Measurements from ENCODE around the gene SGPL1.

The SGPL1 gene

GRCh38 chr10:70772627-70773026, 43.1 kb upstream of the SGPL1 start:
- 97% methylated on average over 4 of the region's 4 CpGs for WGBS (ENCODE audit: insufficient coverage)

GRCh38 chr10:70773461-70773860, 42.3 kb upstream of the SGPL1 start:
- no peak for DNase-seq
- Histone ChIP-seq H3K9me3 (ENCODE audit: control extremely low read depth in 1 of 5, control insufficient read depth in 4 of 5, insufficient read depth in 2 of 5, low read depth in 1 of 5, low read length in 4 of 5) (no peaks in the 10 kb centered on the region), H3K27me3 (replicated peaks in 2 of 5; ENCODE audit: control insufficient read depth in 4 of 5, insufficient read depth in 5 of 5, low read length in 4 of 5) (no peaks in the 10 kb centered on the region), H3K27ac (ENCODE audit: insufficient read depth in 1 of 2, low read depth in 1 of 2, low read length in 2 of 2, poor library complexity in 1 of 2, severe bottlenecking in 2 of 2) (no peak overlapping the region), H3K36me3 (ENCODE audit: control insufficient read depth in 4 of 4, insufficient read depth in 4 of 4, low read length in 3 of 4) (no peaks in the 10 kb centered on the region), H3K4me3 (ENCODE audit: control insufficient read depth in 1 of 7, extremely low read depth in 1 of 7, insufficient read depth in 4 of 7, low read depth in 2 of 7, low read length in 6 of 7) (no peak overlapping the region), H3K4me1 (ENCODE audit: control extremely low read depth in 1 of 4, control insufficient read depth in 4 of 4, insufficient read depth in 4 of 4, low read length in 3 of 4) (no peaks in the 10 kb centered on the region)
- ChIA-PET POLR2A (no interaction called here), CTCF (interaction anchor here (1.8 kb wide), 1 partner anchor 17 kb away, joined by 4 read pairs; no protein-coding TSS in a partner anchor)
- 86% methylated on average over 9 of the region's 9 CpGs for WGBS (ENCODE audit: insufficient coverage)

More at GRCh38 chr10:70772627-70773026, 43.1 kb upstream of the SGPL1 start:
- H3K36me3 ChIP-seq (ENCODE audit: control insufficient read depth in 4 of 4, insufficient read depth in 4 of 4, low read length in 3 of 4): no peaks in the 10 kb centered on the region
- no peaks in the 10 kb centered on the region for H3K9me3 ChIP-seq (ENCODE audit: control extremely low read depth in 1 of 5, control insufficient read depth in 4 of 5, insufficient read depth in 2 of 5, low read depth in 1 of 5, low read length in 4 of 5)
- no peak for DNase-seq
- no peaks in the 10 kb centered on the region for H3K4me1 ChIP-seq (ENCODE audit: control extremely low read depth in 1 of 4, control insufficient read depth in 4 of 4, insufficient read depth in 4 of 4, low read length in 3 of 4)
- no peaks in the 10 kb centered on the region for H3K27me3 ChIP-seq (replicated peaks in 2 of 5; ENCODE audit: control insufficient read depth in 4 of 5, insufficient read depth in 5 of 5, low read length in 4 of 5)
- no peak overlapping the region for H3K27ac ChIP-seq (ENCODE audit: insufficient read depth in 1 of 2, low read depth in 1 of 2, low read length in 2 of 2, poor library complexity in 1 of 2, severe bottlenecking in 2 of 2)
- CTCF ChIA-PET: no interaction called here
- no peak overlapping the region for H3K4me3 ChIP-seq (ENCODE audit: control insufficient read depth in 1 of 7, extremely low read depth in 1 of 7, insufficient read depth in 4 of 7, low read depth in 2 of 7, low read length in 6 of 7)
- POLR2A ChIA-PET: no interaction called here

GRCh38 chr10:70773965-70774809, 41.6 kb upstream of the SGPL1 start:
- no peak overlapping the region for H3K4me3 ChIP-seq (ENCODE audit: control insufficient read depth in 1 of 7, extremely low read depth in 1 of 7, insufficient read depth in 4 of 7, low read depth in 2 of 7, low read length in 6 of 7)
- H3K36me3 ChIP-seq (ENCODE audit: control insufficient read depth in 4 of 4, insufficient read depth in 4 of 4, low read length in 3 of 4): no peaks in the 10 kb centered on the region
- DNase-seq: no peak
- 88% methylated on average over 11 of the region's 14 CpGs for WGBS (ENCODE audit: insufficient coverage)
- ChIA-PET CTCF (interaction anchor here (1.8 kb wide), 1 partner anchor 18 kb away, joined by 4 read pairs; no protein-coding TSS in a partner anchor), POLR2A (no interaction called here)
- H3K9me3 ChIP-seq (ENCODE audit: control extremely low read depth in 1 of 5, control insufficient read depth in 4 of 5, insufficient read depth in 2 of 5, low read depth in 1 of 5, low read length in 4 of 5): no peaks in the 10 kb centered on the region
- no peaks in the 10 kb centered on the region for H3K4me1 ChIP-seq (ENCODE audit: control extremely low read depth in 1 of 4, control insufficient read depth in 4 of 4, insufficient read depth in 4 of 4, low read length in 3 of 4)
- H3K27me3 ChIP-seq (replicated peaks in 2 of 5; ENCODE audit: control insufficient read depth in 4 of 5, insufficient read depth in 5 of 5, low read length in 4 of 5): no peaks in the 10 kb centered on the region
- H3K27ac ChIP-seq (ENCODE audit: insufficient read depth in 1 of 2, low read depth in 1 of 2, low read length in 2 of 2, poor library complexity in 1 of 2, severe bottlenecking in 2 of 2): no peak overlapping the region

DNA sequence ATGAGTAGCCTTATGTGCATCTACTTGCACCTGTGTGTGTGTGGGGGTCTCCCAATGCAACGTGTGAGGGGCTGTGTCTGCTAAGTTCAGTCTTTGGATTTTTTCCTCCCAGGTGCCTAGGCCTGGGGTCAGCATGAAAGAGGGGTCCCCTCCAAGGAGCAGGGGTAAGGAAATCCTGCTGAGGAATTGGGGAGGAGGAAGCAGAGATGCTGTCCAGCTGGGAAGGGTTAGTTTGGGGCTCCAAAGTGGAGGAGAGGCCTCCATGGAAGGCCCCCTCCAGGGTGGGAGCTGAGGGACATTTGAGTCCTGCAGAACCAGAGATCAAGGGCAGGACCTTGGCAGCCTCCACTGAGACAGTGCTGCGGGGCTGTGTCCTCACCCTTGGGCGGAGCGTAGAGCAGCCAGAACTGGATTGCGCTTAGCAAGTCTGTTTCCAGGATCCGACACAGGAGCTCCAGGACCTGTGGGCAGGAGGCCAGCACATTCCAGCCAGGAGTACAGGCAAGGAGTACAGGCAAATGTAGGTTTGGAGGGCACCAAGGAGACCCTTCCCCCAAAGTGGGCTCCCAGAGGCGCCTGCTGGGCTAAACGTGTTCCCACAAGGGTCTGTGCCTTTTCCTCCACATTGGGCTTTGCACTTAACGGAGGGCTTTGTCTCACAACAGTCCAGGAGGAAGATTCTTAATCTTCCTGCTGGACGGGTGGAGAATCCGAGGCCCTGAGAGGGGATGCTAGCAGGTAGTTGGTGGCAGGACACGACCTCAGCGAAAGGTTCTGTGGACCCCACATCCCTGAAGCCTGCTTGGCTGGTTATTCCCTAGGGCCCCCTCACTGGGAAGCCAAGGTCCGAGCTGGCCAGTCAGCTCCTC, 40.7 kb upstream of the SGPL1 start:
- no peak overlapping the region for H3K4me3 ChIP-seq (ENCODE audit: control insufficient read depth in 1 of 7, extremely low read depth in 1 of 7, insufficient read depth in 4 of 7, low read depth in 2 of 7, low read length in 6 of 7)
- no peaks in the 10 kb centered on the region for H3K27me3 ChIP-seq (replicated peaks in 2 of 5; ENCODE audit: control insufficient read depth in 4 of 5, insufficient read depth in 5 of 5, low read length in 4 of 5)
- H3K4me1 ChIP-seq (ENCODE audit: control extremely low read depth in 1 of 4, control insufficient read depth in 4 of 4, insufficient read depth in 4 of 4, low read length in 3 of 4): no peaks in the 10 kb centered on the region
- no peaks in the 10 kb centered on the region for H3K9me3 ChIP-seq (ENCODE audit: control extremely low read depth in 1 of 5, control insufficient read depth in 4 of 5, insufficient read depth in 2 of 5, low read depth in 1 of 5, low read length in 4 of 5)
- POLR2A ChIA-PET: no interaction called here
- H3K27ac ChIP-seq (ENCODE audit: insufficient read depth in 1 of 2, low read depth in 1 of 2, low read length in 2 of 2, poor library complexity in 1 of 2, severe bottlenecking in 2 of 2): no peak overlapping the region
- no peaks in the 10 kb centered on the region for H3K36me3 ChIP-seq (ENCODE audit: control insufficient read depth in 4 of 4, insufficient read depth in 4 of 4, low read length in 3 of 4)
- CTCF ChIA-PET: interaction anchor here (1.8 kb wide), 1 partner anchor 18 kb away, joined by 4 read pairs; no protein-coding TSS in a partner anchor
- DNase-seq: no peak
- 88% methylated on average over 11 of the region's 14 CpGs for WGBS (ENCODE audit: insufficient coverage)

- DNase-seq: no peak
- Histone ChIP-seq H3K4me1 (ENCODE audit: control extremely low read depth in 1 of 4, control insufficient read depth in 4 of 4, insufficient read depth in 4 of 4, low read length in 3 of 4) (no peaks in the 10 kb centered on the region), H3K4me3 (ENCODE audit: control insufficient read depth in 1 of 7, extremely low read depth in 1 of 7, insufficient read depth in 4 of 7, low read depth in 2 of 7, low read length in 6 of 7) (no peak overlapping the region), H3K27ac (ENCODE audit: insufficient read depth in 1 of 2, low read depth in 1 of 2, low read length in 2 of 2, poor library complexity in 1 of 2, severe bottlenecking in 2 of 2) (no peak overlapping the region), H3K36me3 (ENCODE audit: control insufficient read depth in 4 of 4, insufficient read depth in 4 of 4, low read length in 3 of 4) (no peaks in the 10 kb centered on the region), H3K9me3 (ENCODE audit: control extremely low read depth in 1 of 5, control insufficient read depth in 4 of 5, insufficient read depth in 2 of 5, low read depth in 1 of 5, low read length in 4 of 5) (no peaks in the 10 kb centered on the region), H3K27me3 (replicated peaks in 2 of 5; ENCODE audit: control insufficient read depth in 4 of 5, insufficient read depth in 5 of 5, low read length in 4 of 5) (no peaks in the 10 kb centered on the region)
- ChIA-PET POLR2A (no interaction called here), CTCF (no interaction called here)
- WGBS (ENCODE audit: insufficient coverage): 97% methylated on average over 13 of the region's 13 CpGs
Measured at GRCh38 chr10:70775679-70776454, 39.9 kb upstream of the SGPL1 start.

DNA sequence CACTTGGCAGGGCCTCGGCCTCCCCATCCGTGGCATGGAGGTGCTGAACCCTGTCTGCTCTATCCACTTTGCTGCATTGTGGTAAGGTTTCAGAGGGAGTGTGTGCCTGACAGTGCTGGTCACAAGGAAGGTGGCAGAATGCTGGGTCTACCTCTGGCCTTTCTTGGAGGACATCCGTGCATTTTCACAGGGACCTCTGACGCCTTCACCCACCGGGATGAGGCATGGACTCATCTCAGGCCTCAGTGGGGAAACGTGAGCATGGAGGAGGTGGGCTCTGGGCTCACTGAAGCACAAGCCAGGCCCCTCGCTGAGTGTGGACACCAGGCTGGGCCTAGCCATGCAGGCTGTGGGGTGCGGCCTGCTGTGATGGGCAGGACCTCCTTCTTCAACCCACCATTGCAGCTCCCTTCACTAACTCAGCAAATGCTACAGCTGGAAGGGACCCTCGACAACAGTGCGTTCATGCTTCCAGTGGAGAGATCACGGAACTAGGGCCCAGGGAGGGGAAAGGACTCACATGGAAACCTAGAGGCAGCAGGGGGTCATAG, 39.2 kb upstream of the SGPL1 start:
- 86% methylated on average over 6 of the region's 11 CpGs for WGBS (ENCODE audit: insufficient coverage)
- H3K36me3 ChIP-seq (ENCODE audit: control insufficient read depth in 4 of 4, insufficient read depth in 4 of 4, low read length in 3 of 4): no peaks in the 10 kb centered on the region
- no peak overlapping the region for H3K27ac ChIP-seq (ENCODE audit: insufficient read depth in 1 of 2, low read depth in 1 of 2, low read length in 2 of 2, poor library complexity in 1 of 2, severe bottlenecking in 2 of 2)
- ChIA-PET CTCF (interaction anchor here (1.7 kb wide), 1 partner anchor 227 kb away, joined by 7 read pairs; no protein-coding TSS in a partner anchor), POLR2A (no interaction called here)
- H3K27me3 ChIP-seq (replicated peaks in 2 of 5; ENCODE audit: control insufficient read depth in 4 of 5, insufficient read depth in 5 of 5, low read length in 4 of 5): no peaks in the 10 kb centered on the region
- no peak for DNase-seq
- H3K4me1 ChIP-seq (ENCODE audit: control extremely low read depth in 1 of 4, control insufficient read depth in 4 of 4, insufficient read depth in 4 of 4, low read length in 3 of 4): no peaks in the 10 kb centered on the region
- H3K4me3 ChIP-seq (ENCODE audit: control insufficient read depth in 1 of 7, extremely low read depth in 1 of 7, insufficient read depth in 4 of 7, low read depth in 2 of 7, low read length in 6 of 7): no peak overlapping the region
- no peaks in the 10 kb centered on the region for H3K9me3 ChIP-seq (ENCODE audit: control extremely low read depth in 1 of 5, control insufficient read depth in 4 of 5, insufficient read depth in 2 of 5, low read depth in 1 of 5, low read length in 4 of 5)

Data from common myeloid progenitor, CD34-positive (primary cell).